CD4-positive, alpha-beta T cell treated with Interleukin-1 beta for 1 hour (primary cell): ENCODE measurements around the gene SSBP3.

Experiments used
- DNase-seq, 2 donors: peaks; one replicate each; pipeline ENCODE4 v3.0.0-alpha.2; 2020 to 2022

SSBP3 gene

GRCh38 chr1:54302549-54302948 is 103.6 kb downstream of the SSBP3 start:
- no peak for DNase-seq

GRCh38 chr1:54301497-54301896 is 104.7 kb downstream of the SSBP3 start:
- no peak for DNase-seq

- no peak for DNase-seq
Measured at GRCh38 chr1:54300401-54300800, 105.8 kb downstream of the SSBP3 start.

- DNase-seq, result no peak
Measured at GRCh38 chr1:54299037-54299436, 107.2 kb downstream of the SSBP3 start.

- no peak for DNase-seq
Measured at GRCh38 chr1:54298284-54299033, 107.7 kb downstream of the SSBP3 start.

- no peak for DNase-seq
Measured at GRCh38 chr1:54297596-54298283, 108.5 kb downstream of the SSBP3 start.

GRCh38 chr1:54296666-54297065 is 109.5 kb downstream of the SSBP3 start:
- DNase-seq, result no peak

GRCh38 chr1:54294887-54295286 is 111.3 kb downstream of the SSBP3 start:
- DNase-seq, result no peak

GRCh38 chr1:54292002-54292911 is 113.9 kb downstream of the SSBP3 start:
- DNase-seq, result no peak

- no peak for DNase-seq
Measured at GRCh38 chr1:54291276-54292001, 114.8 kb downstream of the SSBP3 start.

- DNase-seq, result no peak
Measured at GRCh38 chr1:54290506-54291184, 115.5 kb downstream of the SSBP3 start.

GRCh38 chr1:54289712-54290233 is 116.4 kb downstream of the SSBP3 start:
- DNase-seq, result no peak

- DNase-seq, result no peak
Measured at GRCh38 chr1:54287801-54288211, 118.4 kb downstream of the SSBP3 start.

- peak; percentile 35 to 61 for DNase-seq
Measured at GRCh38 chr1:54287176-54287650, 119.0 kb downstream of the SSBP3 start.

- no peak for DNase-seq
Measured at GRCh38 chr1:54285815-54286345, 120.3 kb downstream of the SSBP3 start.

- peak; percentile 27 to 44 for DNase-seq
Measured at GRCh38 chr1:54284781-54285529, 121.2 kb downstream of the SSBP3 start.

GRCh38 chr1:54283635-54284385 is 122.4 kb downstream of the SSBP3 start:
- no peak for DNase-seq

GRCh38 chr1:54282101-54282847 is 123.9 kb downstream of the SSBP3 start:
- DNase-seq, result no peak

GRCh38 chr1:54280651-54281050 is 125.5 kb downstream of the SSBP3 start:
- DNase-seq, result no peak
